PC-3 (cell line): ENCODE results near the gene KIAA0930. TPM values are rescaled to one million over a fixed set of nuclear protein-coding genes. Genes with fewer than 3 reads are reported as not detected.

ENCODE experiments used
- ATAC-seq: fragments of 200-7000 bp; cut with Tn5 transposase; 2 replicates; pipeline ENCODE4 v1.9.1; 2020; ENCODE audit warnings: mild to moderate bottlenecking, moderate library complexity
- BruUV-seq: library from RNA; stranded (reverse); fragments of 400-500 nt; replicated peaks from 2 replicates; lab custom pipeline; 2021; lab: Mats Ljungman, UMichigan
- CTCF ChIA-PET: fragments of 300-600 bp; sonication (Branson Sonifier 250); formaldehyde crosslinking; loops from one replicate; lab custom pipeline; 2022; ENCODE audit warnings: antibody characterized with exemption; lab: Charles Lee
- POLR2A ChIA-PET: fragments of 300-600 bp; sonication (Branson Sonifier 250); formaldehyde crosslinking; loops from one replicate; lab custom pipeline; 2022; ENCODE audit warnings: antibody characterized with exemption; ENCODE audit not compliant: unreplicated experiment; lab: Charles Lee
- DNase-seq: peaks from one replicate; pipeline ENCODE4 v3.0.0-alpha.2; 2015
- H2AFZ ChIP-seq: fragments of 300-600 bp; sonication (generic); 2 replicates; pipeline ENCODE4 v1.6.0; 2016; ENCODE audit warnings: antibody characterized with exemption, low read length
- H3F3A ChIP-seq: fragments of 300-600 bp; sonication (generic); one replicate; pipeline ENCODE4 v1.6.0; 2017; ENCODE audit warnings: antibody characterized with exemption, low read length, control low read depth, mild to moderate bottlenecking; ENCODE audit not compliant: unreplicated experiment
- H3K27ac ChIP-seq: fragments of 300-600 bp; sonication (generic); 2 replicates; pipeline ENCODE4 v1.5.1; 2016; ENCODE audit warnings: mild to moderate bottlenecking, low read length
- H3K27me3 ChIP-seq: fragments of 300-600 bp; sonication (generic); 2 replicates; pipeline ENCODE4 v1.6.1; 2016; ENCODE audit warnings: low read length, mixed read lengths
- H3K36me3 ChIP-seq: fragments of 300-600 bp; sonication (generic); 2 replicates; pipeline ENCODE4 v1.6.1; 2016; ENCODE audit warnings: low read depth, mixed run types, low read length, mixed read lengths
- H3K4me1 ChIP-seq: fragments of 300-600 bp; sonication (generic); 2 replicates; pipeline ENCODE4 v1.5.1; 2016; ENCODE audit warnings: low read length; ENCODE audit not compliant: insufficient read depth
- H3K4me2 ChIP-seq: fragments of 300-600 bp; sonication (generic); 2 replicates; pipeline ENCODE4 v1.6.0; 2016; ENCODE audit warnings: low read length
- H3K4me3 ChIP-seq: fragments of 300-600 bp; sonication (generic); 2 replicates; pipeline ENCODE4 v1.5.1; 2016; ENCODE audit warnings: mild to moderate bottlenecking, low read length, mixed read lengths
- H3K79me2 ChIP-seq: fragments of 300-600 bp; sonication (generic); 2 replicates; pipeline ENCODE4 v1.6.1; 2017; ENCODE audit warnings: low read length, mixed read lengths
- H3K9ac ChIP-seq: fragments of 300-600 bp; sonication (generic); 2 replicates; pipeline ENCODE4 v1.6.0; 2016; ENCODE audit warnings: mild to moderate bottlenecking, low read length
- H3K9me2 ChIP-seq: fragments of 300-600 bp; sonication (generic); replicated peaks from 2 replicates; pipeline ENCODE4 v1.6.1; 2016; ENCODE audit warnings: mixed run types, low read length, mixed read lengths
- H3K9me3 ChIP-seq: fragments of 300-600 bp; sonication (generic); 2 replicates; pipeline ENCODE4 v1.6.1; 2016; ENCODE audit warnings: low read length, mixed read lengths
- H4K20me1 ChIP-seq: fragments of 300-600 bp; sonication (generic); 2 replicates; pipeline ENCODE4 v1.6.1; 2016; ENCODE audit warnings: low read length, mixed read lengths
- CTCF ChIP-seq: fragments of 300-600 bp; sonication (generic); conservative IDR thresholded peaks from 2 replicates; pipeline ENCODE4 v1.5.1; 2017; ENCODE audit warnings: antibody characterized with exemption, low read depth, mild to moderate bottlenecking, low read length
- EZH2 ChIP-seq: fragments of 300-600 bp; sonication (generic); IDR thresholded peaks from one replicate; pipeline ENCODE4 v1.6.1; 2017; ENCODE audit warnings: antibody characterized with exemption, mild to moderate bottlenecking, low read length; ENCODE audit not compliant: unreplicated experiment
- EZH2phosphoT487 ChIP-seq: fragments of 300-600 bp; sonication (generic); IDR thresholded peaks from 2 replicates; pipeline ENCODE4 v1.6.1; 2018; ENCODE audit warnings: mild to moderate bottlenecking, antibody characterized with exemption, low read length, borderline replicate concordance
- intact Hi-C: fragments of 100-400 bp; cut with micrococcal nuclease; formaldehyde crosslinking; loops from 2 replicates; pipeline ENCODE4 v1.9.0; 2023
- total RNA-seq: library from RNA; depleted of rRNA; stranded (reverse); fragments of >200 nt; gene quantifications from 2 replicates; pipeline ENCODE4 v1.2.3, GENCODE V29; 2014

The KIAA0930 gene
- total RNA-seq, 1 experiment from 2014 or later = 29.8 TPM

GRCh38 chr22:45221201-45221600 lies 19.5 kb downstream of the KIAA0930 start:
- no peaks in the 10 kb centered on the region for H3K9me3 ChIP-seq
- no peak for DNase-seq
- H3K9ac ChIP-seq = no peak overlapping the region
- H3K27me3 ChIP-seq = no peaks in the 10 kb centered on the region
- ChIA-PET POLR2A (no interaction called here), CTCF (no interaction called here)
- no peaks in the 10 kb centered on the region for H3K79me2 ChIP-seq
- no TSS peak for BruUV-seq
- H3K4me2 ChIP-seq = no peak overlapping the region
- no peaks in the 10 kb centered on the region for H3K9me2 ChIP-seq
- H3K4me3 ChIP-seq = no peak overlapping the region
- no peak for ATAC-seq
- H3K36me3 ChIP-seq = no peaks in the 10 kb centered on the region
- no peak overlapping the region for H3K27ac ChIP-seq
- TF ChIP-seq EZH2 (no peak), EZH2phosphoT487 (no peak), CTCF (no peak)
- no peaks in the 10 kb centered on the region for H4K20me1 ChIP-seq
- intact Hi-C loops = no loop called here
- H3F3A ChIP-seq = no peaks in the 10 kb centered on the region
- no peak overlapping the region for H2AFZ ChIP-seq
- H3K4me1 ChIP-seq = no peaks in the 10 kb centered on the region

DNA sequence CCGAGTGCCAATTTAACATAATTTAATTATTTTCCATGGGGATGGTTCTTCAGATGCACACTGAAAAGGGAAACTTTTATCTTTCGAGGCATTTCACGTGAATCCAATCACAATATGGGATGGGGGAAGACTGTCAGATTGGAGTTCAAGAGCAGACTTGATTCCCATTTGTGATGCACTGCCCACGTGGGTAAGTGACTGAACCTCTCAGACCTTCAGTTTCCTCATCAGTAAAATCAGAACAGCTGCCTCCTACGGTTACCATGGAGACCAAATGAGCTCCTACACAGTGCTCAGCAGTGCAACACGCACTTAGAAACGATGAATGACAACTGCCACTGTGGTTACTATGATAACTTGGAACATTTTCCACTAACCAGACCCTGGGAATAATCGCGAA lies 21.7 kb downstream of the KIAA0930 start:
- ATAC-seq (no peak), DNase-seq (no peak)
- no peaks in the 10 kb centered on the region for H3K9me2 ChIP-seq
- no peaks in the 10 kb centered on the region for H3K4me1 ChIP-seq
- no peaks in the 10 kb centered on the region for H3K79me2 ChIP-seq
- TF ChIP-seq EZH2 (no peak), CTCF (no peak), EZH2phosphoT487 (no peak)
- H4K20me1 ChIP-seq = no peaks in the 10 kb centered on the region
- H3K4me3 ChIP-seq = no peak overlapping the region
- no peak overlapping the region for H3K4me2 ChIP-seq
- no peak overlapping the region for H3K9ac ChIP-seq
- no peaks in the 10 kb centered on the region for H3F3A ChIP-seq
- no peaks in the 10 kb centered on the region for H3K27me3 ChIP-seq
- CTCF ChIA-PET = no interaction called here
- POLR2A ChIA-PET = no interaction called here
- H3K27ac ChIP-seq = no peak overlapping the region
- intact Hi-C loops = no loop called here
- H2AFZ ChIP-seq = no peak overlapping the region
- H3K9me3 ChIP-seq = no peaks in the 10 kb centered on the region
- H3K36me3 ChIP-seq = no peaks in the 10 kb centered on the region
- BruUV-seq = no TSS peak

DNA sequence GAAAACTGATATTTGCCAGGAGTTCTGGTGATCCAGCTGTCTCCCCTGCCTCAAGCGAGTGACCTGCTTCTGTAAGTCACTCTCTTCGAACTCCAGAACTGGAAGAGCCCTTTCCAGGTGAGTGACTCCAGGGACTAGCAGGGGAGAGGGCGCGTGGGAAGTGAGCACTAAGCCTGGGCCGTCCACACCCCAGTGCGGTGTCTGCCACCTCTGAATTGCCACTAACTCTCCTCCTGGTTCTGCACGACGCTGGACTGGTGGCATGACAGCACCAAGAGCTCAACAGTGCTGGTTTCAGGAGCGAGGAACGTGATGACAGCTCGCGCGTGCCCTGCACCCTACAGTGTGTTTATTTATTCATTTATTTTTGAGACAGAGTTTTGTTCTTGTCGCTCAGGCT lies 22.9 kb downstream of the KIAA0930 start:
- H3K27ac ChIP-seq = no peak overlapping the region
- CTCF ChIA-PET = interaction anchor here (0.7 kb wide), 1 partner anchor 9 kb away, joined by 3 read pairs; no protein-coding TSS in a partner anchor
- H3K27me3 ChIP-seq = no peaks in the 10 kb centered on the region
- no peaks in the 10 kb centered on the region for H3F3A ChIP-seq
- no peaks in the 10 kb centered on the region for H3K4me1 ChIP-seq
- no peak overlapping the region for H3K4me3 ChIP-seq
- intact Hi-C loops = no loop called here
- ATAC-seq (no peak), DNase-seq (no peak)
- no peak overlapping the region for H2AFZ ChIP-seq
- H3K36me3 ChIP-seq = no peaks in the 10 kb centered on the region
- no peaks in the 10 kb centered on the region for H3K9me3 ChIP-seq
- no peaks in the 10 kb centered on the region for H4K20me1 ChIP-seq
- no peaks in the 10 kb centered on the region for H3K9me2 ChIP-seq
- POLR2A ChIA-PET = no interaction called here
- no peak overlapping the region for H3K4me2 ChIP-seq
- no peak for TF ChIP-seq EZH2
- no peak for TF ChIP-seq EZH2phosphoT487
- no peak for TF ChIP-seq CTCF
- no peaks in the 10 kb centered on the region for H3K79me2 ChIP-seq
- H3K9ac ChIP-seq = no peak overlapping the region
- BruUV-seq = no TSS peak
